GM19328 (cell line): Measurements from ENCODE around the gene PFKFB1.

Experiments
- ATAC-seq: cut with Tn5 transposase; IDR thresholded peaks from one replicate; pipeline ENCODE4 v1.9.1; 2021; ENCODE audit warnings: mild to moderate bottlenecking, moderate library complexity; ENCODE audit not compliant: unreplicated experiment

The PFKFB1 gene

DNA sequence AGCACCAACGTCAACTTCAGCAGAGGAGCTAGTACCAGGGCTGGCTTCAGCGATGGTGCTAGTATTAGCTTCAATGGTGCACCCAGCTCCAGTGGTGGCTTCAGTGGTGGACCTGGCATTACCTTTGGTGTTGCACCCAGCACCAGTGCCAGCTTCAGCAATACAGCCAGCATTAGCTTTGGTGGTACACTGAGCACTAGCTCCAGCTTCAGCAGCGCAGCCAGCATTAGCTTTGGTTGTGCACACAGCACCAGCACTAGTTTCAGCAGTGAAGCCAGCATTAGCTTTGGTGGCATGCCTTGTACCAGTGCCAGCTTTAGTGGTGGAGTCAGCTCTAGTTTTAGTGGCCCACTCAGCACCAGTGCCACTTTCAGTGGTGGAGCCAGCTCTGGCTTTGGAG lies 65.1 kb downstream of the PFKFB1 start:
- ATAC-seq, result no peak

DNA sequence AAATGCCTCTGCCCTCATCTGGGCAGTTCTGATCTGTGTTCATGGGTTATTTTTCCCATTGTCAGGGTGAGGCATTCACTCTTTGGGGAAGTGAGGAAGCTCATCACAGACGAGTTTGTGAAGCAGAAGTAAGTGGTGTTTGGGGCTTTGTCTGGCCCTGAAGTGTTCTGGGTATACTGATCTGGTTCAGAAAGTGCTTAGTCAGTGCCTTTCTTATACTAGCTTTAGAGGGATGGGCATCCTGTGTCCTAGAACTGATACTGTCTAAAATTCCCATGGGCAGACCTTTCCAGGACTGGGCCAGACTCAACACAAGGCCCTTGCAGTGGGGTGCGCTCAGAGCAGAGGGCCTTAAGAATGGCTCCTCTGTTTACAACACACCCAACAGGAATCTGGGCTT lies 67.0 kb downstream of the PFKFB1 start:
- ATAC-seq, result no peak

DNA sequence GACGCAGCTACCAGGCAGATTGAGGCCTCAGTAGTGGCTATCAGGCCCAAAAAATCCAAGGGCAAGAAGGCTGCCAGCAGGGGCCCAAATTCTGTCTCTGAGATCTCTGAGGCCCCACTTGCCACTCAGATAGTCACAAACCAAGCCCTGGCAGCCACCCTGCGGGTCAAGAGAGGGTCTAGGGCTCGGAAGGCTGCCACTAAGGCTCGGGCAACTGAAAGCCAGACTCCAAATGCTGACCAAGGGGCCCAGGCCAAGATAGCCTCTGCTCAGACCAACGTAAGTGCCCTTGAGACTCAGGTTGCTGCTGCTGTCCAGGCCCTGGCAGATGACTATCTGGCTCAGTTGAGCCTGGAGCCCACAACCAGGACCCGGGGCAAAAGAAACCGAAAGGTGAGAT lies 70.6 kb downstream of the PFKFB1 start:
- no peak for ATAC-seq

GRCh38 chrX:54922547-54922946 lies 71.4 kb downstream of the PFKFB1 start:
- no peak for ATAC-seq

DNA sequence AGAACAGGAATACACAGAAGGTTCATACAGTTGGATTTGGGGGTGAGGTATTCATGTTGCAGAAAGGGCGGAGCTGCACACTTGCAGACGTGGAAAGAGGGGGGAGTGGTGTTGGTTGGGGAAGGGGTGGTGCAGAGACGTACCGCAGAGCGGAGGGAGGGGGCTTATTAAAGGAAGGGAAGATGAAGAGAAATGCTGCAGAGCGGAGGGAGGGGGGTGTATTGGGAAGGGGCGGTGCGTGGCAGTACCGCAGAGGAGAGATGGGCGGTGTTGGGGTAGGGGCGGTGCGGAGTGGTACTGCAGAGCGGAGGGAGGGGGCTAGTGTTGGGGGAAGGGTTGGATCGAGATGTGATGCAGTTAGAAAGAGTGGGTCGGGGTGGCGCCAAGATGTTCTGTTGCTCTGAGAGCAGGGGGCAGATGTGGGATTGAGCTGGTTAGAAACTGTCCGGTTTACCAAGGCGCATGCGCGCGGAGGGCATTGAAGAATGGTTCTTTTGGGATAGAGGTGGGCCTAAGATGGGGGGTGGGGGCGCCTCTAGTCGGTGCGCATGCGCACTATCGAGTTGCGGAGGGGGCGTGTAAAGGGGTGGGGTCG lies 72.5 kb downstream of the PFKFB1 start:
- ATAC-seq, result peak; percentile 63

DNA sequence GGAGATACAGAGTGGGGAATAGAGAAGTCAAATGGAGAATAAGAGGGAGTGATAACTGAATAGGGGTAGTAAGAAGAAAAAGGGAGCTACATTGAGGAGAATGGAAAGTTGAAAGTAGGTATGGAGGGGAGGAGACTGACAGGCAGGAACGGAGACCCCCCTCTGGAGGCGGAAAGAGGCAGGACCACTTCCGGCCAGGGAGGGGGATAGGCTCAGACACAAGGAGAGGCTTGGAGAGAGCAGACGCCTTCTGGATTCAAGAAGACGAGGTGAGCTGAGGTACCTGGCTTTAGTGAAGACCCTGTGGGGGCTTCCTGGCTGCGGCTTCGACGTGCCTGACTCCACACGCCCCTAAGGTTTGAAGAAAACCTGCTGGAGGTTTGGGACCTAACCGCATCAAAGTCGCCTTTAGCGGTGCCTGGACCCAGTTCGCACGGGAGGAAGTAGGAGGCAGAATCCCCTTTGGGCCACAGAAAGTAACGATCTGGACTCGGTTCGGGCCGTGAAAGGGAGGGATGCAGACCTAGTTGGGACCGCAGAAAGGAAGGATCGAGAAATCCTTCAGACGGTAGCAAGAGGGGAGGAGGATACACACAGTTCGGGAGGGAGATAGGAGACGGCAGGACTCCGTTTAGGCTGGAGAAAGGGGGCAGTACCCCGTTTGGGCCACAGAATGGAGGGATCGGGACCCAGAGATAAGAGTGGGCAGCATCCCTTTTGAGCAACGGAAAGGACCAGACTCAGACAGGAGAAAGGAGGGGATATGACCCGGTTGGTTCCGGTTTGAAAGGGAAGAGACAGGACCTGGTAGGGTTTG lies 73.2 kb downstream of the PFKFB1 start, which contains the start of gene TRO:
Gene TRO, plus strand, starts transcription at position 215 of the 817 bp plus-strand sequence. CDS start 1,423 bp downstream, outside the sequence.
- peak; percentile 15 for ATAC-seq

DNA sequence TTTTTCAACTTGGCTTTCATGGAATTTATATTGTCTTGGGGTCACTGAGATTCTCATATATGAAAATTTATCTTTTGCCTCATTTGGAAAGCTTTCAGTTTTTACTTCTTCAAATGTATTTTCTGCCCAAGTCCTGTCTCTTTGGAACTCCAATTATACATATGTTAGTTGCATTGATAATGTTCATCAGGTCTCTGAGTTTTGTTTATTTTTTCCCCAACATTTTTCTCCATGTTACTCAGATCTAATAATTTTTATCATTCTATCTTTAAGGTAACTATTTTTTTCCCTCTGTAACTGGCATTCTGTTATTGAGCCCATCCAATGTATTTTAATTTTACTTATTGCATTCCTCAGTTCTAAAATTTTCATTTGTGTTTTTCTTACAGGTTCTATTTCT lies 84.0 kb downstream of the PFKFB1 start:
- ATAC-seq, result no peak

DNA sequence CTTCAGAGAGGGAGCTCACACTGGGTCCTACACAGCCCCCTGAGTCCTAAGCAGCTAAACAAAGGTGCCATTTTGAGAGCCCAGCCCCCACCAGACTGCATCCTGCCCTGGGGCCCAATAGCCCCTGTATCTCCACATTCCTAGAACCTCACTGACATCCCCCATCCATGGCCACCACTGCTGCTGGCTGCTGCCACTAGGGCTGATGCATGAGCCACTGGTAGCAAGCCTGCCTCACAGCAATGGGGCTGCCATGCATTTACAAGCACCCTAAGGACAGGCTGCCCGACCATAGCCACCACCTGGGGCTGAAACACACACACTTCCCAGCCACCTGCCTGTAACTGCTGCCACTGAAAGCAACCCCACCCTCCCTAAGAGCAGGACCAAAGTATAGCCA lies 99.8 kb downstream of the PFKFB1 start:
- ATAC-seq, result no peak

DNA sequence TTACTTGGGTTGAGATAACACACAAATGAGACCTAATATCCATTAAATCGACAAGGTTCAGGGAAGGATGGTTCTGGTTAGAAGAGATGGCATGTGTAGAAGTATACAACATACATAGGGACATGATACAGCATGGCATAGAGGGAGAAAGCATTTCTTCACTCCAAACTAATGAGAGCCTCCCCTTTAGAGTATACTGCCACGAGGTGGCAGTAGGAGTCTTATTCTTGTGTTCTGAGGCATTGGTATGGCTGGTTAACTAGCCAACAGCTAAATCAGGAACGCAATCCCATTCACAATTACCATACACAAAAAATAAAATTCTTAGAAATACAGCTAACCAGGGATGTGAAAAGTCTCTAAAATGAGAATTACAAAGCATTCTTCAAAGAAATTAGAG lies 102.4 kb downstream of the PFKFB1 start:
- ATAC-seq, result no peak

DNA sequence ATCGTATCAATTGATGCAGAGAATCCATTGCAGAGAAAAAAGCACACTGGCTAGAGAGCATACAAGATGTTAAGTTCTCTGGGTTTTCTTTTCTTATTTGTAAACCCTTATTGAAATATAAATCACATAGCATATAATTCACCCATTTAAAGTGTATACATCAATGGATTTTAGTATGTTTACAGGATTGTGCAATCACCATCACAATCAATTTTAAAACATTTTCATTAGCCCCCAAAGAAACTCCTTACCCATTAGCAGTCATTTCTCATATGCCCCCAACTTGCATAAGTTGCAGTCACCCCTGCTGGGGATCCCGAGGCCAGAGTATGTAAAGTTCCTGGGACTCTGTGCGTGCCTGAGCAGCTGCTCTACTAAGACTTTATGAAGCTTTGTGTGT lies 108.2 kb downstream of the PFKFB1 start:
- no peak for ATAC-seq
